Transverse colon (tissue), 4 donors: ENCODE data around the gene COPB2. TPM values are rescaled to one million over a fixed set of nuclear protein-coding genes. Genes with fewer than 3 reads are reported as not detected.

Experiments
- DNase-seq: peaks from one replicate; pipeline ENCODE4 v3.0.0-alpha.2; 2019
- H3K27ac ChIP-seq, 4 donors: fragments of 200-600 bp; sonication (generic); 2 replicates each; pipeline ENCODE4 v1.5.1; 2016 to 2018; ENCODE audit warnings: inconsistent platforms in 4 of 4
- H3K27me3 ChIP-seq: fragments of 200-600 bp; sonication (generic); 2 replicates; pipeline ENCODE4 v1.5.1; 2017; ENCODE audit warnings: inconsistent platforms
- H3K36me3 ChIP-seq, 4 donors: fragments of 200-600 bp; sonication (generic); 2 replicates each; pipeline ENCODE4 v1.5.1; 2017 to 2019; ENCODE audit warnings: inconsistent platforms in 4 of 4
- H3K4me1 ChIP-seq, 4 donors: fragments of 200-600 bp; sonication (generic); 2 replicates each; pipeline ENCODE4 v1.5.1; 2017 to 2020; ENCODE audit warnings: inconsistent platforms in 4 of 4
- H3K4me3 ChIP-seq, 4 donors: fragments of 200-600 bp; sonication (generic); 1 replicate in 1 of 4; 2 replicates in 3 of 4; pipeline versions ENCODE4 v1.5.1 to v1.6.1; 2017 to 2019; ENCODE audit warnings: inconsistent platforms in 4 of 4
- H3K9me3 ChIP-seq, 2 donors: fragments of 200-600 bp; sonication (generic); 2 replicates each; pipeline ENCODE4 v1.5.1; 2017 to 2019; ENCODE audit warnings: inconsistent platforms in 2 of 2
- EP300 ChIP-seq: sonication (generic); formaldehyde crosslinking; IDR thresholded peaks from one replicate; pipeline ENCODE4 v1.6.1; 2017; ENCODE audit warnings: antibody characterized with exemption, low read depth
- POLR2A ChIP-seq: fragments of 450-650 bp; IDR thresholded peaks from one replicate; pipeline ENCODE4 v1.6.1; 2016; ENCODE audit warnings: antibody characterized with exemption, mild to moderate bottlenecking, moderate library complexity
- POLR2AphosphoS5 ChIP-seq, 3 donors: sonication (generic); formaldehyde crosslinking; IDR thresholded peaks; one replicate each; pipeline ENCODE4 v1.6.1; 2016; ENCODE audit warnings: antibody characterized with exemption in 3 of 3
- WGBS, 2 donors: methylation state at CpG; one replicate each; pipeline ENCODE4 v1.1.5; 2018; ENCODE audit warnings: low coverage in 1 of 2; 5-methylcytosine and 5-hydroxymethylcytosine counted together
- in situ Hi-C, 4 donors: fragments of 200-750 bp; cut with MboI; loops; one replicate each; pipeline versions ENCODE4 v1.15.0 to v1.15.1; 2017; ENCODE audit warnings: low sequenced_read_pairs in 3 of 4, low pct_ligation_motif_present in 1 of 4, low pct_unique_long_range_greater_than_20kb in 1 of 4
- intact Hi-C: fragments of 100-400 bp; cut with DNase I; formaldehyde crosslinking; loops from one replicate; pipeline ENCODE4 v1.15.1; 2023; ENCODE audit warnings: low total_unique reads
- total RNA-seq, 4 donors: library from RNA; depleted of rRNA; stranded (reverse); fragments of >200 nt; gene quantifications; one replicate each; pipeline ENCODE4 v1.1.0, GENCODE V29; 2016
- TF ChIP-seq, protein P1 (sequence below), 5 experiments: fragments of 200-600 bp in 3 of 5; fragments of 450-650 bp in 2 of 5; sonication (generic) in 3 of 5; IDR thresholded peaks; 1 replicate in 2 of 5; 2 replicates in 3 of 5; pipeline ENCODE4 v1.5.1; 2016 to 2017; ENCODE audit warnings: antibody characterized with exemption in 5 of 5, inconsistent platforms in 3 of 5, mild to moderate bottlenecking in 2 of 5, moderate library complexity in 1 of 5

The COPB2 gene
- total RNA-seq, 4 donors from 2014 or later = 38.9 to 86.3 (median 56.3) TPM

DNA sequence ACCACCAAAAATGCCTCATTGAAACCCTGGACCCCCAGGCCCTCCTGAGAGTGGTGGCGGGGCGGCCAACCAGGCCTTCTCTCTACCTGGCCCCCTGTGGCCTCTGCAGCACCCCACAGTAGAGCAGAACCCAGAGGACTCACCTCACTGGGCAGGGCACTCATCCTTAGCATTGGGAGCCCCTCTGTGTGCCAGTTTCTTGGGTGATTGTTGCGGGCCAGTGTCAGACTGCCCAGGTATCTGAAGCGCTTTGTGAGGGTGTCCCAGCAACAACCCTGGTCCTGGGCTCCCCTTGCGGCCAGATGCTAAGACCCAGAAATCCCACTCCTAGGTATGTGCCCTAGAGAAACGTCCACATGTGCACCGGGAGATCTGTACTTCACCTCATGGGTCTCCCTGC, 66.3 kb downstream of the COPB2 start:
- 93% methylated on average over 7 of the region's 7 CpGs; no CpG with 5 or more reads in 1 of the 2 donors for WGBS, 2 donors
- no peak overlapping the region for H3K27ac ChIP-seq
- intact Hi-C loops = loop anchor here (10.0 kb wide), 1 partner anchor 378 kb away; the partner anchor contains the start of genes FOXL2 and FOXL2NB
- no peaks in the 10 kb centered on the region for H3K9me3 ChIP-seq
- no peak for DNase-seq
- H3K36me3 ChIP-seq = no peaks in the 10 kb centered on the region
- no peak for TF ChIP-seq EP300
- no peak for TF ChIP-seq POLR2AphosphoS5 (IDR thresholded peaks at IDR 0.05)
- no peak for TF ChIP-seq POLR2A
- TF ChIP-seq, protein P1, sequence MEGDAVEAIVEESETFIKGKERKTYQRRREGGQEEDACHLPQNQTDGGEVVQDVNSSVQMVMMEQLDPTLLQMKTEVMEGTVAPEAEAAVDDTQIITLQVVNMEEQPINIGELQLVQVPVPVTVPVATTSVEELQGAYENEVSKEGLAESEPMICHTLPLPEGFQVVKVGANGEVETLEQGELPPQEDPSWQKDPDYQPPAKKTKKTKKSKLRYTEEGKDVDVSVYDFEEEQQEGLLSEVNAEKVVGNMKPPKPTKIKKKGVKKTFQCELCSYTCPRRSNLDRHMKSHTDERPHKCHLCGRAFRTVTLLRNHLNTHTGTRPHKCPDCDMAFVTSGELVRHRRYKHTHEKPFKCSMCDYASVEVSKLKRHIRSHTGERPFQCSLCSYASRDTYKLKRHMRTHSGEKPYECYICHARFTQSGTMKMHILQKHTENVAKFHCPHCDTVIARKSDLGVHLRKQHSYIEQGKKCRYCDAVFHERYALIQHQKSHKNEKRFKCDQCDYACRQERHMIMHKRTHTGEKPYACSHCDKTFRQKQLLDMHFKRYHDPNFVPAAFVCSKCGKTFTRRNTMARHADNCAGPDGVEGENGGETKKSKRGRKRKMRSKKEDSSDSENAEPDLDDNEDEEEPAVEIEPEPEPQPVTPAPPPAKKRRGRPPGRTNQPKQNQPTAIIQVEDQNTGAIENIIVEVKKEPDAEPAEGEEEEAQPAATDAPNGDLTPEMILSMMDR (IDR thresholded peaks at IDR 0.05) = no peak
- in situ Hi-C loops = loop anchor here in 3 of 4 donors (10.0 to 25.0 kb wide), 4 partner anchors 211 to 911 kb away; no protein-coding TSS in a partner anchor
- H3K27me3 ChIP-seq = peaks cover 14% of the 10 kb centered on the region
- no peak overlapping the region for H3K4me3 ChIP-seq
- H3K4me1 ChIP-seq = no peaks in the 10 kb centered on the region

DNA sequence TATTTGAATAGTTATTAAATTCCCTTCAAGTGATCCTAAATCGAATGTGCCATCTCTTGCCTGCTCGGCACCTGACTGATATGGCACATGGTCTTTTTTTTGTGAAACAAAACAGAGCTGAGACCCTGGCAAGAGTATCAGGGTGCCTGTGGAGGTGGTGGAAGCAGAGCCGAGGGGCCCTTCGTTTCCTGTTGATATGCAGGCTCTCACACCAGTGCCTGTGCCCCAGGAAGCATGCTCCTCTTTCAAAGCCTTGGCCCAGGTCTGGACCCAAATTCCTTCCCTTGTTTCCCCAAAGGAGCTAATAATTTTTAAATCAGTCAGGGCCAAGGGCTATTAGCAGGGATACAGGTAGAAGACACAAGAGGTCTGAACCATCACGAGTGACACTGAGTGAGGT, 67.1 kb downstream of the COPB2 start:
- in situ Hi-C loops (loop anchor here in 3 of 4 donors (10.0 to 25.0 kb wide), 4 partner anchors 210 to 910 kb away; no protein-coding TSS in a partner anchor), intact Hi-C loops (loop anchor here (10.0 kb wide), 1 partner anchor 378 kb away; the partner anchor contains the start of genes FOXL2 and FOXL2NB)
- no peak overlapping the region for H3K27ac ChIP-seq
- peaks cover 22% of the 10 kb centered on the region for H3K27me3 ChIP-seq
- WGBS, 2 donors = 67 to 80% methylated on average over 1 to 5 of the region's 5 CpGs
- no peaks in the 10 kb centered on the region for H3K4me1 ChIP-seq
- no peaks in the 10 kb centered on the region for H3K36me3 ChIP-seq
- H3K9me3 ChIP-seq = no peaks in the 10 kb centered on the region
- DNase-seq = no peak
- no peak overlapping the region for H3K4me3 ChIP-seq
- TF ChIP-seq POLR2AphosphoS5 (IDR thresholded peaks at IDR 0.05) = no peak
- TF ChIP-seq EP300 = no peak
- TF ChIP-seq POLR2A = no peak
- TF ChIP-seq, protein P1 (IDR thresholded peaks at IDR 0.05) = no peak

DNA sequence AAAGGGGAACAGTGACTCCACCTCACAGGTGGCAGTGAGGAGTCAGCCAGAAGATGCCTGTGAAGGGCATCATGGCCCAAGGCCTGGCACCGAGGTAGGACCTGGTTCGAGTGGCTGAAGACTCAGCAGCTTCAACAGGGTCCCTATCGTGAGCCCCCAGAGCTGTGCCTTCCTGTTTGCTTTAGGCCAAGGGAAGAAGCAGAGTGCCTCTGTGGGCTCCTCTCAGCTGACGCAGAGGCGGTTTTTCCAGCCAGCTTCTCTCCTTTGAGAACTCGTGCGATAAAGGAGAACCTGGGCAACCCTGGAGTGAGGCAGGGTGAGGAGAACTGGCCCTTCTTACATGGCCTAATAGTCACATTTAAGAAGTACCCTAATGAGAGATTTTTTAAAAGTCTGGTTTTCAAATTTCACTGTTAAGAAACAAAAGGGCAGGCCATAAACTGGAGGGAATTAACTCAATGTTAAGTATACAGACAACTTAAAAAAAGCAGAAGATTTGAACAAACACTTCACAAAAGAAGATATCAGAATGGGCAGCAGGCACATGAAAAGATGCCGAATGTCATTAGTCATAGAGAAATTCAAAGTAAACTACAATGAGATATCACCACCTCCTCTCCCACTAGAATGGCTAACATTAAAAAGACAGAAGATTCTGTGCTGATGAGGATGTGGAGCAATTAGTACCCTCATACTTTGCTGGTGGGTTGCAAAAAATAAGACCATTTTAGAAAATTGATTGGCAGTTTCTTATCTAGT, 68.7 kb downstream of the COPB2 start:
- Histone ChIP-seq H3K36me3 (no peaks in the 10 kb centered on the region), H3K27me3 (peaks cover 22% of the 10 kb centered on the region), H3K9me3 (no peaks in the 10 kb centered on the region), H3K4me3 (no peak overlapping the region), H3K4me1 (no peaks in the 10 kb centered on the region), H3K27ac (no peak overlapping the region)
- in situ Hi-C loops = loop anchor here in 3 of 4 donors (10.0 to 25.0 kb wide), 4 partner anchors 208 to 908 kb away; no protein-coding TSS in a partner anchor
- no peak for DNase-seq
- no peak for TF ChIP-seq POLR2A
- TF ChIP-seq EP300 = no peak
- no peak for TF ChIP-seq POLR2AphosphoS5 (IDR thresholded peaks at IDR 0.05)
- TF ChIP-seq, protein P1 (IDR thresholded peaks at IDR 0.05) = no peak
- intact Hi-C loops = loop anchor here (10.0 kb wide), 1 partner anchor 376 kb away; the partner anchor contains the start of genes FOXL2 and FOXL2NB
- WGBS, 2 donors = 80 to 90% methylated on average over 2 to 8 of the region's 8 CpGs
